SU-DHL-6 (cell line): ENCODE results near the gene TRIM5.

Source experiments
- CTCF ChIP-seq: fragments of 200-600 bp; sonication (generic); IDR thresholded peaks from one replicate; pipeline ENCODE4 v1.5.1; 2017; ENCODE audit warnings: antibody characterized with exemption, mild to moderate bottlenecking, low read length, moderate library complexity; ENCODE audit not compliant: insufficient read depth, poor library complexity, severe bottlenecking
- EZH2phosphoT487 ChIP-seq: fragments of 200-600 bp; sonication (generic), shearing (Covaris generic); conservative IDR thresholded peaks from 2 replicates; pipeline ENCODE4 v1.6.1; 2018; ENCODE audit warnings: mild to moderate bottlenecking, antibody characterized with exemption, low read length, moderate library complexity, mixed read lengths

GRCh38 chr11:5727691-5728090 is 42.8 kb upstream of the TRIM5 start:
- TF ChIP-seq CTCF = no peak
- TF ChIP-seq EZH2phosphoT487 = no peak
